Measurements from ENCODE around the gene TRIL. TPM values are rescaled to one million over a fixed set of nuclear protein-coding genes. Genes with fewer than 3 reads are reported as not detected.

TRIL gene
- total RNA-seq, 2 experiments from 2014 or later, result not detected

DNA sequence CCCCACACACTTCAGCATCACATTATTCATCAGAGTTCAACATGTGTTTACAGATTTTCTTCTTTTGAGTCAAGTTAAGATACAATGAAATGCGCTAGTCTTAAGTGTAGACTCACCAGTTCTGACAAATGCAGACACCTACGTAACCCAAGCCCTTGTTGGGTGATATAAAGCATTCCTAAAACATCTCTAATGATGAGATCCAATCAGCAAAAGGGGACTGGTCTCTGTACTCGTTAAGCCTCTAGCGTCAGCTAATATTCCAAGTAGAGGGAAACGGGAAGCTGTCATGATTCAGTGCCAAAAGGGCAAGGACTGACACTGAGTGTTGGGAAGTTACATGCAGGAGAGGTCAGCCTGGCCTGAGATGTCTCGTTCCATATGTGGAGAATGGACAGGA, 38.7 kb upstream of the TRIL start:
- Histone ChIP-seq H3K27me3 (ENCODE audit: control insufficient read depth in 1 of 2, insufficient read depth in 2 of 2, low read length in 2 of 2) (no peaks in the 10 kb centered on the region), H3K4me3 (ENCODE audit: low read length) (no peak overlapping the region), H3K27ac (ENCODE audit: low read depth in 1 of 2, low read length in 2 of 2) (no peak overlapping the region), H3K9me3 (ENCODE audit: control insufficient read depth in 1 of 2, insufficient read depth in 1 of 2, low read length in 2 of 2) (peaks cover 0 to 3% of the 10 kb centered on the region in 2 experiments), H3K36me3 (ENCODE audit: insufficient read depth, low read length) (no peaks in the 10 kb centered on the region), H3K4me1 (ENCODE audit: insufficient read depth, low read length) (no peaks in the 10 kb centered on the region)
- no peaks in the 10 kb centered on the region for H3K9me3 Mint-ChIP-seq
- DNase-seq (no peak), ATAC-seq (ENCODE audit: poor library complexity) (no peak)
- no peaks in the 10 kb centered on the region for H3K4me1 Mint-ChIP-seq (ENCODE audit: low read depth)
- CTCF ChIA-PET, result no interaction called here
- H3K36me3 Mint-ChIP-seq (ENCODE audit: low read depth), result no peaks in the 10 kb centered on the region
- no peak overlapping the region for H3K27ac Mint-ChIP-seq
- peaks cover 12% of the 10 kb centered on the region for H3K27me3 Mint-ChIP-seq
- POLR2A ChIA-PET, result no interaction called here
- intact Hi-C loops (cut with DNase I, micrococcal nuclease), result no loop called here
- H3K4me3 Mint-ChIP-seq, result no peak overlapping the region
- TF ChIP-seq, protein P1, sequence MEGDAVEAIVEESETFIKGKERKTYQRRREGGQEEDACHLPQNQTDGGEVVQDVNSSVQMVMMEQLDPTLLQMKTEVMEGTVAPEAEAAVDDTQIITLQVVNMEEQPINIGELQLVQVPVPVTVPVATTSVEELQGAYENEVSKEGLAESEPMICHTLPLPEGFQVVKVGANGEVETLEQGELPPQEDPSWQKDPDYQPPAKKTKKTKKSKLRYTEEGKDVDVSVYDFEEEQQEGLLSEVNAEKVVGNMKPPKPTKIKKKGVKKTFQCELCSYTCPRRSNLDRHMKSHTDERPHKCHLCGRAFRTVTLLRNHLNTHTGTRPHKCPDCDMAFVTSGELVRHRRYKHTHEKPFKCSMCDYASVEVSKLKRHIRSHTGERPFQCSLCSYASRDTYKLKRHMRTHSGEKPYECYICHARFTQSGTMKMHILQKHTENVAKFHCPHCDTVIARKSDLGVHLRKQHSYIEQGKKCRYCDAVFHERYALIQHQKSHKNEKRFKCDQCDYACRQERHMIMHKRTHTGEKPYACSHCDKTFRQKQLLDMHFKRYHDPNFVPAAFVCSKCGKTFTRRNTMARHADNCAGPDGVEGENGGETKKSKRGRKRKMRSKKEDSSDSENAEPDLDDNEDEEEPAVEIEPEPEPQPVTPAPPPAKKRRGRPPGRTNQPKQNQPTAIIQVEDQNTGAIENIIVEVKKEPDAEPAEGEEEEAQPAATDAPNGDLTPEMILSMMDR (IDR thresholded peaks at IDR 0.05), result no peak

DNA sequence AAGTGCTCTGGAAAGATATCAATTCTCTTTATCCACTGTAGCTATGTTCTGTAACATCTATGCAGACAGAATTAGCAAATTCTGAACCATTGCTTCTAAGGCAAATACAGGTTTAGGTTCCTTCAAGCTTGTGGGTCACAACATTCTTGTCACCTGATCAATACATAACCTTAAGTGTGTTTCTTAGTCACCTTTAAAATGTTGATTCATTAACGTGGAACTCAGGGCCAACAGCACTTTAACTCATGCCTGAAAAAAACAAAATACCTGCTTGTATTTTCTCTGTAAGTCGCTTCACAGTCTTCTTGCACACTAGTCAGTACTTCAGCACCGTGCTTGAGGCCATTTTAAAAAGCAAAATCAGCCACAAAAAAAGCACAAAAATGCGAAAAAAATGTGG, 35.2 kb upstream of the TRIL start:
- H3K36me3 Mint-ChIP-seq (ENCODE audit: low read depth), result no peaks in the 10 kb centered on the region
- H3K27ac Mint-ChIP-seq, result no peak overlapping the region
- no peaks in the 10 kb centered on the region for H3K4me1 Mint-ChIP-seq (ENCODE audit: low read depth)
- ChIA-PET POLR2A (no interaction called here), CTCF (no interaction called here)
- Histone ChIP-seq H3K36me3 (ENCODE audit: insufficient read depth, low read length) (no peaks in the 10 kb centered on the region), H3K9me3 (ENCODE audit: control insufficient read depth in 1 of 2, insufficient read depth in 1 of 2, low read length in 2 of 2) (no peaks in the 10 kb centered on the region), H3K4me3 (ENCODE audit: low read length) (no peak overlapping the region), H3K4me1 (ENCODE audit: insufficient read depth, low read length) (no peaks in the 10 kb centered on the region), H3K27me3 (ENCODE audit: control insufficient read depth in 1 of 2, insufficient read depth in 2 of 2, low read length in 2 of 2) (peaks cover 0 to 12% of the 10 kb centered on the region in 2 experiments), H3K27ac (ENCODE audit: low read depth in 1 of 2, low read length in 2 of 2) (no peak overlapping the region)
- no peak overlapping the region for H3K4me3 Mint-ChIP-seq
- no peak for DNase-seq
- H3K9me3 Mint-ChIP-seq, result no peaks in the 10 kb centered on the region
- no peak for ATAC-seq (ENCODE audit: poor library complexity)
- TF ChIP-seq, protein P1 (IDR thresholded peaks at IDR 0.05), result no peak
- intact Hi-C loops (cut with DNase I, micrococcal nuclease), result no loop called here
- peaks cover 24% of the 10 kb centered on the region for H3K27me3 Mint-ChIP-seq

DNA sequence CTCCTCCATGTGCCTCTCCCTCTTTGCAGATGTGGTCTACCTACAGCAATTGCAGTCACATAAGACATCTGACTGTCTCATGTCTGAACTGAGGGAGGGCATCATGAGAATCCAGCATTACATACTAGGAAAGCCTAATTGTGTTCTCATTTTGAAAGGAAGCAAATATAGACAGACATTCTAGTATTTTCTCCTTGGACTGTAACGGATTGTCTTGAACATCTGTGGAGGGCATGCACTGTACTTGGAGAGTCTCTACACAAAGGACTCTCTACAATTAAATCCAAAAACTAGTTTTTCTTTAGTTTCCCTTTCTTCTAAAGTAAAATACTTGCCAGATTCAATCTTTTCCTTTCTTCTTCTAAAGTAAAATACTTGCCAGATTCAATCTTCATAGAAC, 34.7 kb upstream of the TRIL start:
- no peaks in the 10 kb centered on the region for H3K4me1 ChIP-seq (ENCODE audit: insufficient read depth, low read length)
- ChIA-PET POLR2A (no interaction called here), CTCF (no interaction called here)
- H3K36me3 Mint-ChIP-seq (ENCODE audit: low read depth), result no peaks in the 10 kb centered on the region
- H3K9me3 ChIP-seq (ENCODE audit: control insufficient read depth in 1 of 2, insufficient read depth in 1 of 2, low read length in 2 of 2), result no peaks in the 10 kb centered on the region
- no peak overlapping the region for H3K4me3 ChIP-seq (ENCODE audit: low read length)
- H3K27ac Mint-ChIP-seq, result no peak overlapping the region
- intact Hi-C loops (cut with DNase I, micrococcal nuclease), result no loop called here
- H3K4me3 Mint-ChIP-seq, result no peak overlapping the region
- no peaks in the 10 kb centered on the region for H3K36me3 ChIP-seq (ENCODE audit: insufficient read depth, low read length)
- peaks cover 0 to 12% of the 10 kb centered on the region in 2 experiments for H3K27me3 ChIP-seq (ENCODE audit: control insufficient read depth in 1 of 2, insufficient read depth in 2 of 2, low read length in 2 of 2)
- no peaks in the 10 kb centered on the region for H3K4me1 Mint-ChIP-seq (ENCODE audit: low read depth)
- ATAC-seq (ENCODE audit: poor library complexity) (no peak), DNase-seq (no peak)
- TF ChIP-seq, protein P1 (IDR thresholded peaks at IDR 0.05), result no peak
- no peak overlapping the region for H3K27ac ChIP-seq (ENCODE audit: low read depth in 1 of 2, low read length in 2 of 2)
- peaks cover 22% of the 10 kb centered on the region for H3K27me3 Mint-ChIP-seq
- no peaks in the 10 kb centered on the region for H3K9me3 Mint-ChIP-seq
